K562 (cell line): ENCODE measurements around the gene CRYBG3. TPM values are rescaled to one million over a fixed set of nuclear protein-coding genes. Genes with fewer than 3 reads are reported as not detected.
A peak's percentile ranks its signal among the peaks of the same experiment; 100 is the strongest.

Experiments used
- ATAC-seq: fragments of 200-7000 bp; cut with Tn5 transposase; 3 replicates; pipeline ENCODE4 v1.9.1; 2020; ENCODE audit warnings: moderate library complexity
- BruUV-seq: library from RNA; stranded (reverse); fragments of 400-500 nt; replicated peaks from 2 replicates; lab custom pipeline; 2021; lab: Mats Ljungman, UMichigan
- CTCF ChIA-PET: fragments of 300-600 bp; formaldehyde crosslinking; extraction: SDS; loops from one replicate; lab custom pipeline; 2021; ENCODE audit warnings: low intra/inter-chr PET ratio; lab: Yijun Ruan, JAX
- POLR2A ChIA-PET: fragments of 300-600, 350-650 bp; sonication (Branson Sonifier 250); formaldehyde crosslinking; extraction: SDS; loops from one replicate; lab custom pipeline; 2021; ENCODE audit warnings: antibody characterized with exemption, inconsistent platforms; lab: Yijun Ruan, JAX
- DNase-seq, 4 experiments: peaks; one replicate each; pipeline versions ENCODE4 v3.0.0 to v3.0.0-alpha.2; 2011 to 2018; ENCODE audit warnings: low spot score in 3 of 4, mixed read lengths in 3 of 4; ENCODE audit errors: extremely low read depth in 1 of 4
- FAIRE-seq: peaks from 2 replicates; lab custom pipeline; 2011; peaks lifted over from hg19 to GRCh38; lab: Jason Lieb, UNC
- H2AFZ ChIP-seq: 2 replicates; pipeline ENCODE4 v1.6.0; 2011; ENCODE audit warnings: low read depth, low read length, control low read depth, inconsistent platforms
- H3K27ac ChIP-seq: fragments of 200-600 bp; 3 replicates; pipeline ENCODE4 v1.8.0; 2011; ENCODE audit warnings: low read depth, mild to moderate bottlenecking, control low read depth, inconsistent platforms, low read length, moderate library complexity, mixed read lengths; ENCODE audit errors: extremely low read depth
- H3K27me3 ChIP-seq, 2 experiments: fragments of 300-600 bp in 1 of 2; 2 replicates in 1 of 2; 3 replicates in 1 of 2; pipeline versions ENCODE4 v1.6.0 to v1.8.0; 2011; ENCODE audit warnings: inconsistent platforms in 2 of 2, low read length in 2 of 2, mild to moderate bottlenecking in 1 of 2, mixed read lengths in 1 of 2, moderate library complexity in 1 of 2; ENCODE audit not compliant: control insufficient read depth in 2 of 2, insufficient read depth in 2 of 2
- H3K36me3 ChIP-seq: fragments of 300-600 bp; 3 replicates; pipeline ENCODE4 v1.8.0; 2011; ENCODE audit warnings: mild to moderate bottlenecking, low read length, inconsistent platforms; ENCODE audit not compliant: control insufficient read depth, insufficient read depth
- H3K4me1 ChIP-seq, 2 experiments: fragments of 200-600 bp in 1 of 2; replicated peaks in 1 of 2; 2 replicates in 1 of 2; 3 replicates in 1 of 2; pipeline versions ENCODE4 v1.5.1 to v1.8.0; 2011; ENCODE audit warnings: inconsistent platforms in 2 of 2, low read length in 2 of 2, mild to moderate bottlenecking in 1 of 2, mixed read lengths in 1 of 2, moderate library complexity in 1 of 2; ENCODE audit not compliant: control insufficient read depth in 2 of 2, insufficient read depth in 2 of 2
- H3K4me2 ChIP-seq: 2 replicates; pipeline ENCODE4 v1.6.1; 2011; ENCODE audit warnings: low read length, control low read depth, inconsistent platforms, mixed read lengths; ENCODE audit not compliant: insufficient read depth
- H3K4me3 ChIP-seq: fragments of 200-600 bp; sonication (generic), shearing (Covaris generic); 2 replicates; pipeline ENCODE4 v1.5.1; 2016; ENCODE audit warnings: control low read depth, inconsistent platforms
- H3K79me2 ChIP-seq: fragments of 200-600 bp; 3 replicates; pipeline ENCODE4 v1.8.0; 2011; ENCODE audit warnings: low read length, inconsistent platforms; ENCODE audit not compliant: control insufficient read depth, insufficient read depth
- H3K9ac ChIP-seq, 2 experiments: 2 replicates each; pipeline versions ENCODE4 v1.6.0 to v1.6.1; 2011; ENCODE audit warnings: low read depth in 2 of 2, low read length in 2 of 2, control low read depth in 1 of 2, inconsistent platforms in 1 of 2, mild to moderate bottlenecking in 1 of 2, mixed read lengths in 1 of 2; ENCODE audit not compliant: insufficient read depth in 1 of 2
- H3K9me1 ChIP-seq: one replicate; pipeline ENCODE4 v1.6.0; 2011; ENCODE audit warnings: inconsistent platforms, mild to moderate bottlenecking, low read length, moderate library complexity; ENCODE audit not compliant: control insufficient read depth, insufficient read depth
- H3K9me3 ChIP-seq: replicated peaks from 2 replicates; pipeline ENCODE4 v1.5.1; 2011; ENCODE audit warnings: low read depth, low read length, inconsistent platforms; ENCODE audit not compliant: control insufficient read depth, insufficient read depth
- H4K20me1 ChIP-seq: replicated peaks from 2 replicates; pipeline ENCODE4 v1.6.1; 2011; ENCODE audit warnings: low read length, inconsistent platforms, mixed read lengths; ENCODE audit not compliant: control insufficient read depth, insufficient read depth
- ATF3 ChIP-seq, 2 experiments: fragments of 450-650 bp in 1 of 2; sonication (generic) in 1 of 2; formaldehyde crosslinking in 1 of 2; IDR thresholded peaks in 1 of 2; conservative IDR thresholded peaks in 1 of 2; 2 replicates each; pipeline versions ENCODE4 v1.6.1 to v1.8.1; 2016 to 2023; ENCODE audit warnings: mild to moderate bottlenecking in 2 of 2, moderate library complexity in 2 of 2, inconsistent platforms in 1 of 2, missing genetic modification reagents in 1 of 2
- FOXJ3 ChIP-seq: sonication (generic); formaldehyde crosslinking; IDR thresholded peaks from 2 replicates; pipeline ENCODE4 v1.4.0; 2020; ENCODE audit warnings: mild to moderate bottlenecking, missing genetic modification reagents
- HDAC2 ChIP-seq: fragments of 450-650 bp; IDR thresholded peaks from 2 replicates; pipeline ENCODE4 v1.6.1; 2016; ENCODE audit warnings: mild to moderate bottlenecking
- NFXL1 ChIP-seq: fragments of 450-650 bp; formaldehyde crosslinking; IDR thresholded peaks from 2 replicates; pipeline ENCODE4 v1.4.0; 2021; ENCODE audit warnings: mild to moderate bottlenecking
- TFAP4 ChIP-seq: sonication (generic); formaldehyde crosslinking; IDR thresholded peaks from 2 replicates; pipeline ENCODE4 v1.8.0; 2022; ENCODE audit warnings: missing genetic modification reagents, mild to moderate bottlenecking, moderate library complexity, borderline replicate concordance
- ZBTB26 ChIP-seq: fragments of 450-650 bp; formaldehyde crosslinking; IDR thresholded peaks from 2 replicates; pipeline ENCODE4 v1.4.0; 2022; ENCODE audit warnings: missing genetic modification characterization
- ZNF121 ChIP-seq: sonication (generic); formaldehyde crosslinking; conservative IDR thresholded peaks from 2 replicates; pipeline ENCODE4 v1.8.0; 2022; ENCODE audit warnings: missing genetic modification reagents
- ZNF217 ChIP-seq: sonication (generic); formaldehyde crosslinking; IDR thresholded peaks from 2 replicates; pipeline ENCODE4 v1.8.0; 2022; ENCODE audit warnings: mild to moderate bottlenecking, missing genetic modification reagents
- ZNF518B ChIP-seq: fragments of 250-450 bp; sonication (Bioruptor Pico); IDR thresholded peaks from 2 replicates; pipeline ENCODE4 v1.5.0; 2021; ENCODE audit warnings: mild to moderate bottlenecking, moderate library complexity
- ZNF655 ChIP-seq: fragments of 250-450 bp; sonication (Bioruptor Pico); IDR thresholded peaks from 2 replicates; pipeline ENCODE4 v1.5.0; 2021
- ZNF76 ChIP-seq: fragments of 250-450 bp; sonication (Bioruptor Pico); IDR thresholded peaks from 2 replicates; pipeline ENCODE4 v1.4.0; 2020; ENCODE audit warnings: mild to moderate bottlenecking, moderate library complexity, borderline replicate concordance
- ZNF830 ChIP-seq: fragments of 250-450 bp; sonication (Bioruptor Pico); IDR thresholded peaks from 2 replicates; pipeline ENCODE4 v1.5.0; 2021; ENCODE audit warnings: mild to moderate bottlenecking
- WGBS: fragments of 100-300 bp; shearing (Covaris generic); methylation state at CpG from one replicate; pipeline ENCODE4 v1.1.6; 2016; ENCODE audit warnings: low coverage, mixed read lengths; ENCODE audit not compliant: insufficient coverage; ENCODE audit errors: missing lambda C conversion rate; 5-methylcytosine and 5-hydroxymethylcytosine counted together
- in situ Hi-C: fragments of 300-500 bp; cut with MboI; formaldehyde crosslinking; loops from 4 replicates; pipeline ENCODE4 v1.15.0; 2018; ENCODE audit warnings: inconsistent platforms, mixed read lengths
- intact Hi-C: fragments of 100-400 bp; cut with micrococcal nuclease; formaldehyde crosslinking; loops from 2 replicates; pipeline ENCODE4 v1.14.2; 2022
- polyA plus RNA-seq, 8 experiments: library from polyadenylated mRNA; depleted of rRNA in 4 of 8; stranded (reverse) in 5 of 8; unstranded in 3 of 8; fragments of >200 nt; fragmentation: Nextera tagmentation in 2 of 8; fragmentation: Illumina TruSeq in 1 of 8; extraction: Ambion mirVana in 2 of 8; extraction: Trizol in 1 of 8; gene quantifications; 2 replicates each; pipeline versions ENCODE4 v1.2.1 to v1.2.3, GENCODE V29; 2011 to 2014; ENCODE audit warnings: inconsistent platforms in 1 of 8, missing spikeins in 1 of 8
- total RNA-seq, 7 experiments: library from RNA; depleted of rRNA in 6 of 7; stranded (reverse); fragments of >200 nt in 6 of 7; fragmentation: Illumina TruSeq in 2 of 7; extraction: Trizol in 2 of 7; gene quantifications; 2 replicates each; pipeline versions ENCODE4 v1.2.1 to v1.2.3, GENCODE V29; 2011 to 2021; ENCODE audit warnings: low replicate concordance in 1 of 7

Gene CRYBG3
- total and polyA plus RNA-seq, 9 of the 15 experiments (the other 6 are each of a cell fraction or from before 2014, with no cell fraction given): 0.08 to 0.72 (median 0.18) TPM

GRCh38 chr3:97957617-97958311, 136.0 kb downstream of the CRYBG3 start (continued):
- TF ChIP-seq ATF3 (IDR thresholded peaks at IDR 0.05) (peak; percentile 78), ATF3 (CRISPR knock-in tag; conservative IDR thresholded peaks at IDR 0.05) (no peak), ZNF655 (CRISPR knock-in tag) (no peak)
- TF ChIP-seq, all 486 proteins: peak for 11

GRCh38 chr3:97958396-97958795, 136.6 kb downstream of the CRYBG3 start:
- H3K4me2 ChIP-seq: no peak overlapping the region
- H3K27ac ChIP-seq: no peak overlapping the region
- H3K4me3 ChIP-seq: no peak overlapping the region
- H3K79me2 ChIP-seq: peaks cover 6% of the 10 kb centered on the region; the same call in 1 of the 3 replicates
- H4K20me1 ChIP-seq: no peaks in the 10 kb centered on the region
- WGBS: 93% methylated on average over 2 of the region's 2 CpGs
- no peaks in the 10 kb centered on the region; a peak in 2 of 5 replicates for H3K4me1 ChIP-seq
- H3K9ac ChIP-seq: no peak overlapping the region
- in situ Hi-C loops (no loop called here), intact Hi-C loops (no loop called here)
- POLR2A ChIA-PET: no interaction called here
- peaks cover 3% of the 10 kb centered on the region for H3K9me1 ChIP-seq
- no peaks in the 10 kb centered on the region for H3K9me3 ChIP-seq
- H2AFZ ChIP-seq: no peak overlapping the region
- no peaks in the 10 kb centered on the region for H3K27me3 ChIP-seq
- FAIRE-seq (no peak), ATAC-seq (no peak), DNase-seq (no peak)
- CTCF ChIA-PET: no interaction called here
- peaks cover 52% of the 10 kb centered on the region; the same call in 2 of the 3 replicates for H3K36me3 ChIP-seq
- BruUV-seq: no TSS peak
- TF ChIP-seq ZNF121 (CRISPR knock-in tag) (no peak), ZBTB26 (CRISPR knock-in tag) (no peak), ZNF830 (CRISPR knock-in tag) (no peak), FOXJ3 (CRISPR knock-in tag) (no peak), ZNF76 (no peak), TFAP4 (CRISPR knock-in tag) (no peak), HDAC2 (no peak), ZNF217 (CRISPR knock-in tag) (no peak), ZNF518B (CRISPR knock-in tag) (no peak), NFXL1 (CRISPR knock-in tag) (no peak)
